ENCODE data around the gene ARHGAP24. TPM values are rescaled to one million over a fixed set of nuclear protein-coding genes. Genes with fewer than 3 reads are reported as not detected.

The ARHGAP24 gene
- total RNA-seq, 2 experiments from 2014 or later = not detected

DNA sequence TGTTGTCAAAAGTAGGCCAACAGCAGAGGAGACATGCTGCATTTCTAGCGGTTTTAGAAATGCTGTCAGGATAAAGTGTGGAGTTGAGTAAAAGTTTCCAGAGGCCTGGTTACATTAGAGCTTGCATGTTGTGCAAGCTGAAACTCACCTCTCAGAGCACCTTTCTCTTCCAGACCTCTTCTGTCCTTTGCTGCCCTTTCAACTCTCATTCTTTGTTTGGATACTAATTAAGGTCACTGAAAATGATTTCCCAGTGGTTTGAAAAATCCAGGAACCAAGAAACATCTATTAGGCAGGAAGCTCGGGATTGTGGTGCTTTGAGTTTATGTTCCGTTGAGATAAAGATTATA, 458.3 kb downstream of the ARHGAP24 start:
- no peak for ATAC-seq
- H3K36me3 Mint-ChIP-seq (ENCODE audit: low read depth) = no peaks in the 10 kb centered on the region
- H3K27me3 Mint-ChIP-seq = peaks cover 11% of the 10 kb centered on the region
- ChIA-PET CTCF (no interaction called here), POLR2A (no interaction called here)
- no peak overlapping the region for H3K27ac Mint-ChIP-seq
- intact Hi-C loops (cut with DNase I, micrococcal nuclease) = no loop called here
- H3K4me1 Mint-ChIP-seq = peaks cover 5% of the 10 kb centered on the region
- DNase-seq = no peak
- H3K9me3 Mint-ChIP-seq (ENCODE audit: low read depth) = no peaks in the 10 kb centered on the region
- H3K4me3 Mint-ChIP-seq = no peak overlapping the region

DNA sequence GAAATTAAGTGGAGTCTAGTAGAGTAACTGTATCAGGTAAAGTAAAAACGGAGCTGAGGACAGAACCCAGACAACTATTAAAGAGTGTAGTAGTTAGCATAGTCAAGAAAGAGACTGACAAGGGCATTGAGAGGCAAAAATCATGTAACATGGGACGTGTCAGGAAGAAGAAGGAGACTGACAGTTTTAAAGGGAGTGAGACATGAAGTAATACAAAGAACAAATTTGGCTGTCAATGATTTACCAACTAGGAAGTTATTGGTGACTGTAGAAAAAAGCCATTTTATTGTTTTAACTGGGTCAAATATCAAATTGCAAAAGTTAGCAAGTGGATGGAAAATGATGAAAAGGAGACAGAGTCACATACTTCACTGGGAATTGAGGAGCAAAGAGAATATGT, 462.6 kb downstream of the ARHGAP24 start:
- DNase-seq (no peak), ATAC-seq (no peak)
- Mint-ChIP-seq H3K9me3 (ENCODE audit: low read depth) (no peaks in the 10 kb centered on the region), H3K4me1 (no peaks in the 10 kb centered on the region), H3K27ac (no peak overlapping the region), H3K4me3 (no peak overlapping the region), H3K36me3 (ENCODE audit: low read depth) (no peaks in the 10 kb centered on the region), H3K27me3 (peaks cover 3% of the 10 kb centered on the region)
- CTCF ChIA-PET = no interaction called here
- POLR2A ChIA-PET = no interaction called here
- intact Hi-C loops (cut with DNase I, micrococcal nuclease) = no loop called here

DNA sequence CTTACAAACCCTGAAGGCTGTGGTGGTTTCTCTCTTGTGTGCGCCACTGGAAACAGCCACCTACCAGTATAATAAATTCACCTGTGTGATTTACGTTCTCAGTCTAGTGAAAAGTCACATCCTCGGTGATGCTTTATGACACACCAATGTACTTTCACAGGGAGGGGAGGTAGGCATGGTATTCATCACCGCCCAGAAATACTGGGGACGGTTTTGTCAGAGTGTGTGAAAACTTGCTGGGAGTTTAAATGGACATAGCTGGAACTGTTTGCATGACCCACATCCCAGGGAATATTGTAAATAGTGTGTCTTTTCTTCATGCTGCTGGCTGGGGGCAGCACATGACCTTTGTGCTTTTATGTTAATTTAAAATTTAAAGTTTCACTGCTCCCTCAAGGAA, 463.1 kb downstream of the ARHGAP24 start:
- Mint-ChIP-seq H3K27me3 (peaks cover 3% of the 10 kb centered on the region), H3K9me3 (ENCODE audit: low read depth) (no peaks in the 10 kb centered on the region), H3K4me3 (no peak overlapping the region), H3K4me1 (no peaks in the 10 kb centered on the region), H3K36me3 (ENCODE audit: low read depth) (no peaks in the 10 kb centered on the region), H3K27ac (no peak overlapping the region)
- POLR2A ChIA-PET = no interaction called here
- CTCF ChIA-PET = interaction anchor here (0.6 kb wide), 1 partner anchor 711 kb away, joined by 3 read pairs; no protein-coding TSS in a partner anchor
- DNase-seq (no peak), ATAC-seq (no peak)
- intact Hi-C loops (cut with DNase I, micrococcal nuclease) = no loop called here

DNA sequence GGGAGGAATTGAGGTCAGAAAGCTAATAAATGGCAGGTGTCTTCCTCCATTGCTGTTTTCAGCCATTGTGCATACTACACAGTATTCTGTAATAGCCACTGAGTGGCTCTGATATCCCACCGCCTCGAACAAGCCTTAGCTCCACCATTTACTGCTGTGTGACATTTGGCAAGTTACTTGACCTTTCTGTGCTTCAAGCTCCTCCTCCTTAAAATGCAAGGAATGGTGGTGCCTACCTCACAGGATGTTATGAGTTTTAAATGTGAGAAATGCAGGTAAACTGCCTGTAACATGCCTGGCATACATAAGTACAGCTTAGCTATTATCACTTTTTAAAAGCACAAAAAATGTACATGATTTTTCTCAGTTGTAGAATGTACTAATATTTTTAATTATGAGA, 464.0 kb downstream of the ARHGAP24 start:
- Mint-ChIP-seq H3K4me1 (no peaks in the 10 kb centered on the region), H3K27ac (no peak overlapping the region), H3K27me3 (peaks cover 3% of the 10 kb centered on the region), H3K9me3 (ENCODE audit: low read depth) (no peaks in the 10 kb centered on the region), H3K36me3 (ENCODE audit: low read depth) (no peaks in the 10 kb centered on the region), H3K4me3 (no peak overlapping the region)
- ChIA-PET POLR2A (no interaction called here), CTCF (no interaction called here)
- no peak for DNase-seq
- intact Hi-C loops (cut with DNase I, micrococcal nuclease) = no loop called here
- no peak for ATAC-seq

- DNase-seq = no peak
- no peak overlapping the region for H3K4me3 Mint-ChIP-seq
- ChIA-PET CTCF (no interaction called here), POLR2A (no interaction called here)
- H3K9me3 Mint-ChIP-seq (ENCODE audit: low read depth) = no peaks in the 10 kb centered on the region
- intact Hi-C loops (cut with DNase I, micrococcal nuclease) = no loop called here
- H3K36me3 Mint-ChIP-seq (ENCODE audit: low read depth) = no peaks in the 10 kb centered on the region
- no peak overlapping the region for H3K27ac Mint-ChIP-seq
- no peaks in the 10 kb centered on the region for H3K4me1 Mint-ChIP-seq
- H3K27me3 Mint-ChIP-seq = peaks cover 3% of the 10 kb centered on the region
- no peak for ATAC-seq
Observed at GRCh38 chr4:85939595-85939994, 464.6 kb downstream of the ARHGAP24 start.

- peaks cover 3% of the 10 kb centered on the region for H3K27me3 Mint-ChIP-seq
- ATAC-seq (no peak), DNase-seq (no peak)
- H3K27ac Mint-ChIP-seq = no peak overlapping the region
- H3K9me3 Mint-ChIP-seq (ENCODE audit: low read depth) = no peaks in the 10 kb centered on the region
- H3K36me3 Mint-ChIP-seq (ENCODE audit: low read depth) = no peaks in the 10 kb centered on the region
- ChIA-PET POLR2A (no interaction called here), CTCF (no interaction called here)
- intact Hi-C loops (cut with DNase I, micrococcal nuclease) = no loop called here
- no peaks in the 10 kb centered on the region for H3K4me1 Mint-ChIP-seq
- no peak overlapping the region for H3K4me3 Mint-ChIP-seq
Observed at GRCh38 chr4:85940151-85940550, 465.2 kb downstream of the ARHGAP24 start.

- no peak overlapping the region for H3K4me3 Mint-ChIP-seq
- intact Hi-C loops (cut with DNase I, micrococcal nuclease) = no loop called here
- DNase-seq (no peak), ATAC-seq (no peak)
- ChIA-PET CTCF (no interaction called here), POLR2A (no interaction called here)
- no peaks in the 10 kb centered on the region for H3K9me3 Mint-ChIP-seq (ENCODE audit: low read depth)
- H3K27ac Mint-ChIP-seq = no peak overlapping the region
- H3K27me3 Mint-ChIP-seq = no peaks in the 10 kb centered on the region
- no peaks in the 10 kb centered on the region for H3K36me3 Mint-ChIP-seq (ENCODE audit: low read depth)
- no peaks in the 10 kb centered on the region for H3K4me1 Mint-ChIP-seq
Observed at GRCh38 chr4:85942107-85942506, 467.2 kb downstream of the ARHGAP24 start.

- H3K4me1 Mint-ChIP-seq = no peaks in the 10 kb centered on the region
- DNase-seq (no peak), ATAC-seq (no peak)
- H3K9me3 Mint-ChIP-seq (ENCODE audit: low read depth) = no peaks in the 10 kb centered on the region
- POLR2A ChIA-PET = no interaction called here
- H3K36me3 Mint-ChIP-seq (ENCODE audit: low read depth) = no peaks in the 10 kb centered on the region
- no peak overlapping the region for H3K4me3 Mint-ChIP-seq
- intact Hi-C loops (cut with DNase I, micrococcal nuclease) = no loop called here
- no peaks in the 10 kb centered on the region for H3K27me3 Mint-ChIP-seq
- CTCF ChIA-PET = no interaction called here
- no peak overlapping the region for H3K27ac Mint-ChIP-seq
Observed at GRCh38 chr4:85946821-85947220, 471.9 kb downstream of the ARHGAP24 start.

- no peak for ATAC-seq
- H3K27me3 Mint-ChIP-seq = no peaks in the 10 kb centered on the region
- no peak for DNase-seq
- no peaks in the 10 kb centered on the region for H3K36me3 Mint-ChIP-seq (ENCODE audit: low read depth)
- CTCF ChIA-PET = no interaction called here
- no peak overlapping the region for H3K27ac Mint-ChIP-seq
- H3K4me3 Mint-ChIP-seq = no peak overlapping the region
- no peaks in the 10 kb centered on the region for H3K9me3 Mint-ChIP-seq (ENCODE audit: low read depth)
- intact Hi-C loops (cut with DNase I, micrococcal nuclease) = no loop called here
- POLR2A ChIA-PET = no interaction called here
- H3K4me1 Mint-ChIP-seq = no peaks in the 10 kb centered on the region
Observed at GRCh38 chr4:85951099-85951498, 476.1 kb downstream of the ARHGAP24 start.

- Mint-ChIP-seq H3K9me3 (ENCODE audit: low read depth) (no peaks in the 10 kb centered on the region), H3K27ac (no peak overlapping the region), H3K36me3 (ENCODE audit: low read depth) (no peaks in the 10 kb centered on the region), H3K4me3 (no peak overlapping the region), H3K4me1 (no peaks in the 10 kb centered on the region), H3K27me3 (no peaks in the 10 kb centered on the region)
- DNase-seq = no peak
- POLR2A ChIA-PET = no interaction called here
- CTCF ChIA-PET = no interaction called here
- intact Hi-C loops (cut with DNase I, micrococcal nuclease) = no loop called here
- no peak for ATAC-seq
Observed at GRCh38 chr4:85952528-85952927, 477.6 kb downstream of the ARHGAP24 start.

DNA sequence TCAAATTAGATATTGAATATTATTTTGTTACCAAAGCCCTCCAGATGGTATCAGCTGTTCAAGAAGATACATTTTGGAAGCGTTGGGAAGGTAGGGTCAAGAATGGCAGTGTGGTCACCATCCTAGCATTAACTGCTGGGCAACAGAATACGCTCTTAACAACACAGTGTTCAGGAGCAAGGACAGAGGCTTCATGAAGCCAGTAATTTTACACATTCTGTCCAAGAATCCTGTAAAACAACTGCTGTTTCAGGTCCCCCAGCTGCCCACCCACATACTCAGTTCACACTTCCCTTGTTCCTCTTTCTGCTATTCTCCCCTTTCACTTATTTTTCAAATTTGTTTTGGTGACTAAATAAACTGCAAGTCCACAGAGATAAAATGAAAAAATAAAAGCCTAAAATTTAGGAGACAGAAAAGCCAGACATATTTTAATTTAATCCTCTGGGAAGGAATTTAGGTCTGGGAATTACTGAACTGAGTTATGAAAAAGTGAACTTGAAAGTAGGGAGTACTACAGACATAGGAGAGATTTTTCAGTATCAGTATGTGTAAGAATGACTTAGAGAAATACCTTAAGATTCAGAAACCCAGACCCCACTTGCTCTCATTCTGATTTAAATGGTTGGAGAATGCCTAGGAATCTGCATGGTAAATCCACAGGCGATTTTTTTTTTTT, 478.2 kb downstream of the ARHGAP24 start:
- CTCF ChIA-PET = no interaction called here
- intact Hi-C loops (cut with DNase I, micrococcal nuclease) = no loop called here
- H3K4me3 Mint-ChIP-seq = no peak overlapping the region
- no peak overlapping the region for H3K27ac Mint-ChIP-seq
- no peaks in the 10 kb centered on the region for H3K4me1 Mint-ChIP-seq
- H3K36me3 Mint-ChIP-seq (ENCODE audit: low read depth) = no peaks in the 10 kb centered on the region
- ATAC-seq (no peak), DNase-seq (no peak)
- no peaks in the 10 kb centered on the region for H3K9me3 Mint-ChIP-seq (ENCODE audit: low read depth)
- no peaks in the 10 kb centered on the region for H3K27me3 Mint-ChIP-seq
- POLR2A ChIA-PET = no interaction called here

GRCh38 chr4:85953651-85954018, 478.7 kb downstream of the ARHGAP24 start:
- Mint-ChIP-seq H3K27me3 (no peaks in the 10 kb centered on the region), H3K27ac (no peak overlapping the region), H3K36me3 (ENCODE audit: low read depth) (no peaks in the 10 kb centered on the region), H3K4me1 (no peaks in the 10 kb centered on the region), H3K4me3 (no peak overlapping the region), H3K9me3 (ENCODE audit: low read depth) (no peaks in the 10 kb centered on the region)
- DNase-seq (no peak), ATAC-seq (no peak)
- CTCF ChIA-PET = no interaction called here
- POLR2A ChIA-PET = no interaction called here
- intact Hi-C loops (cut with DNase I, micrococcal nuclease) = no loop called here

Measured in activated CD4-positive, alpha-beta T cell treated with anti-CD3 and anti-CD28 coated beads for 36 hours (primary cell).